CD8-positive, alpha-beta memory T cell (primary cell): ENCODE measurements around the gene EPS8L3. TPM values are rescaled to one million over a fixed set of nuclear protein-coding genes. Genes with fewer than 3 reads are reported as not detected.

Source experiments
- CTCF ChIA-PET: fragments of 350-600 bp; sonication (Branson Sonifier 250); formaldehyde crosslinking; loops from one replicate; lab custom pipeline; 2021; ENCODE audit warnings: antibody characterized with exemption; lab: Charles Lee
- POLR2A ChIA-PET: fragments of 350-600 bp; sonication (Branson Sonifier 250); formaldehyde crosslinking; loops from one replicate; lab custom pipeline; 2021; ENCODE audit warnings: antibody characterized with exemption; lab: Charles Lee
- DNase-seq, 5 donors: peaks; one replicate each; pipeline versions ENCODE4 v3.0.0 to v3.0.0-alpha.2; 2020 to 2022; ENCODE audit warnings: mixed read lengths in 1 of 5
- H3K27ac ChIP-seq: one replicate; pipeline ENCODE4 v1.7.0; 2013; ENCODE audit warnings: low read depth, mild to moderate bottlenecking, low read length, moderate library complexity
- H3K27me3 ChIP-seq: 2 replicates; pipeline ENCODE4 v1.7.0; 2013; ENCODE audit warnings: low read length, mild to moderate bottlenecking; ENCODE audit not compliant: insufficient read depth, poor library complexity, severe bottlenecking
- H3K36me3 ChIP-seq: 2 replicates; pipeline ENCODE4 v1.7.0; 2013; ENCODE audit warnings: mild to moderate bottlenecking, low read length, moderate library complexity; ENCODE audit not compliant: insufficient read depth
- H3K4me1 ChIP-seq: 2 replicates; pipeline ENCODE4 v1.7.0; 2013; ENCODE audit warnings: mild to moderate bottlenecking, low read length, moderate library complexity; ENCODE audit not compliant: insufficient read depth
- H3K4me3 ChIP-seq: 2 replicates; pipeline ENCODE4 v1.7.0; 2013; ENCODE audit warnings: mild to moderate bottlenecking, low read length
- H3K9me3 ChIP-seq: 2 replicates; pipeline ENCODE4 v1.7.0; 2013; ENCODE audit warnings: mild to moderate bottlenecking, low read length
- H3K27ac Mint-ChIP-seq, 8 donors: one replicate each; pipeline ENCODE4 v1.8.0; 2020 to 2021; ENCODE audit warnings: mixed read lengths in 8 of 8, mild to moderate bottlenecking in 6 of 8, inconsistent platforms in 3 of 8, moderate library complexity in 3 of 8
- H3K27me3 Mint-ChIP-seq, 2 donors: one replicate each; pipeline ENCODE4 v1.8.0; 2020 to 2021; ENCODE audit warnings: mixed read lengths in 2 of 2, mild to moderate bottlenecking in 1 of 2, moderate library complexity in 1 of 2
- H3K36me3 Mint-ChIP-seq, 3 donors: one replicate each; pipeline ENCODE4 v1.8.0; 2020 to 2021; ENCODE audit warnings: mixed read lengths in 3 of 3, inconsistent platforms in 1 of 3, mild to moderate bottlenecking in 1 of 3
- H3K4me1 Mint-ChIP-seq, 3 donors: one replicate each; pipeline ENCODE4 v1.8.0; 2020 to 2021; ENCODE audit warnings: mixed read lengths in 3 of 3, inconsistent platforms in 1 of 3, mild to moderate bottlenecking in 1 of 3
- H3K4me3 Mint-ChIP-seq, 7 donors: one replicate each; pipeline ENCODE4 v1.8.0; 2020 to 2021; ENCODE audit warnings: mixed read lengths in 7 of 7, mild to moderate bottlenecking in 6 of 7, moderate library complexity in 4 of 7, inconsistent platforms in 2 of 7
- H3K9me3 Mint-ChIP-seq, 5 donors: one replicate each; pipeline ENCODE4 v1.8.0; 2020 to 2022; ENCODE audit warnings: mixed read lengths in 5 of 5, mild to moderate bottlenecking in 3 of 5, moderate library complexity in 2 of 5, inconsistent platforms in 1 of 5
- polyA plus RNA-seq: library from polyadenylated mRNA; unstranded; fragments of 300-500 nt; fragmentation: Illumina TruSeq; gene quantifications from one replicate; pipeline ENCODE4 v1.2.3, GENCODE V29; 2021
- total RNA-seq, 2 experiments: library from RNA; stranded (reverse); gene quantifications; one replicate each; pipeline ENCODE4 v1.2.3, GENCODE V29; 2021

The EPS8L3 gene
- total and polyA plus RNA-seq, 3 experiments from 2014 or later = not detected

DNA sequence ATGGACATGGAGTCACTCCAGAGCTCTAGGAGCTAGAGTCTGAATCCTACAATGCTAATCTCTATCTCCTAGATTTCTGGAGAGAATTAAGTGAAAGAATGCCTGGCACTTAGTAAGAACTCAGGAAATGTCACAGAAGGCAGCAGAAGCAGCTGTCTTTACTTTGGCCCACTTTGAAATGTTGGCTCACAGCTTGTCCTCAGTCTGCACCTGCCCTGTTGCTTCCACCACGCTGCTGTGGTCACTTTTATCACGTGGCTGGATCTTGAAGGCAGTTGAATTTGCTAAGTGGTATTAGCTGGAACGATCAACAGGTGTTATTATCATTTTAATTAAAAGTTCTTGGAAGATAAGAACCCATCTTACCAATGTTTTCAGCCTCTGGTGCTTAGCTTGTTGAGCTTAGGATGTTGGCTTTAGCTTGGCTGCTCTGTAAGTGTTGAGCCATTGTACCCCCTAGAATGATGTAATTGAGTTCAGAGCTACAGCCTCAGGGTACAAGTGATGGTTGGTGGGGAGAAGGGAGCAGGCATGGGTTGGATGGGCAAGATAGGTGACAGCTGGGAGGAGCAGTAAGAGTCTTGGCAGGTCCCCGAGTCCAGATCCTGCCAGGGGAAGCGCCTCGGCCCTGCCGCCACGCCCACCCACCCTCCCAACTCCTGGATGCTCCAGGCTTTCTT lies 41.9 kb upstream of the EPS8L3 start:
- Histone ChIP-seq H3K4me1 (peaks cover 59% of the 10 kb centered on the region), H3K4me3 (no peak overlapping the region), H3K27me3 (no peaks in the 10 kb centered on the region), H3K36me3 (no peaks in the 10 kb centered on the region), H3K9me3 (no peaks in the 10 kb centered on the region), H3K27ac (no peak overlapping the region)
- Mint-ChIP-seq H3K9me3 (peaks cover 0 to 2% (median 0%) of the 10 kb centered on the region in 5 donors), H3K4me1 (peaks cover 40 to 54% (median 49%) of the 10 kb centered on the region in 3 donors), H3K4me3 (no peak overlapping the region), H3K27ac (no peak overlapping the region), H3K36me3 (no peaks in the 10 kb centered on the region), H3K27me3 (peaks cover under 1 to 8% of the 10 kb centered on the region in 2 donors)
- ChIA-PET POLR2A (no interaction called here), CTCF (interaction anchor here (0.6 to 3.9 kb wide), 3 partner anchors 11 to 179 kb away, joined by 3 to 17 read pairs (median 5); partner anchors contain the start of gene AHCYL1)
- no peak for DNase-seq

DNA sequence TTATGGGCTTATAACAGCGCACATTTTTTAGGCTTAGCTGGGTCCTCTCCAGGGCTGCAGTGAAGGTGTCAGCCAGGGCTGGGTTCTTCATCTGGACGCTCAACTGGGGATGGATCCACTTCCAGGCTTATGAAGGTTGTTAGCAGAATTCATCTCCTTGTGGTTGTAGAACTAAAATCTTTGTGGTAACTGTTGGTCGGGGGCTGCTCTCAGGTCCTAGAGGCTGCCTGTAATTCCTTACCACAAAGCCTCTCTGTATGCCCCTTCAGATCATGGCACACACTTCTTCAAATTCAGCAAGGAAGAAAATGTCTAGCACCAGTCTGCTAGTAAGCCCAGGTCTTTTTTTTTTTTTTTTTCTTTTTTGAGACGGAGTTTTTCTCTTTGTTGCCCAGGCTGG lies 40.9 kb upstream of the EPS8L3 start:
- peaks cover 44 to 59% (median 55%) of the 10 kb centered on the region in 3 donors for H3K4me1 Mint-ChIP-seq
- peak overlapping the region in 1 of 7 donors; percentile 18 for H3K4me3 Mint-ChIP-seq
- no peaks in the 10 kb centered on the region for H3K36me3 ChIP-seq
- CTCF ChIA-PET = interaction anchor here (1.5 to 3.9 kb wide), 2 partner anchors 14 to 180 kb away, joined by 5 to 17 read pairs; partner anchors contain the start of gene AHCYL1
- no peaks in the 10 kb centered on the region for H3K27me3 ChIP-seq
- no peak for DNase-seq
- H3K9me3 Mint-ChIP-seq = peaks cover 0 to 2% (median 0%) of the 10 kb centered on the region in 5 donors
- peak overlapping the region in 2 of 8 donors; percentile 2 to 63 for H3K27ac Mint-ChIP-seq
- H3K4me1 ChIP-seq = peaks cover 67% of the 10 kb centered on the region
- POLR2A ChIA-PET = no interaction called here
- H3K27me3 Mint-ChIP-seq = peaks cover 0 to 8% of the 10 kb centered on the region in 2 donors
- no peak overlapping the region for H3K27ac ChIP-seq
- no peaks in the 10 kb centered on the region for H3K9me3 ChIP-seq
- no peak overlapping the region for H3K4me3 ChIP-seq
- H3K36me3 Mint-ChIP-seq = no peaks in the 10 kb centered on the region

DNA sequence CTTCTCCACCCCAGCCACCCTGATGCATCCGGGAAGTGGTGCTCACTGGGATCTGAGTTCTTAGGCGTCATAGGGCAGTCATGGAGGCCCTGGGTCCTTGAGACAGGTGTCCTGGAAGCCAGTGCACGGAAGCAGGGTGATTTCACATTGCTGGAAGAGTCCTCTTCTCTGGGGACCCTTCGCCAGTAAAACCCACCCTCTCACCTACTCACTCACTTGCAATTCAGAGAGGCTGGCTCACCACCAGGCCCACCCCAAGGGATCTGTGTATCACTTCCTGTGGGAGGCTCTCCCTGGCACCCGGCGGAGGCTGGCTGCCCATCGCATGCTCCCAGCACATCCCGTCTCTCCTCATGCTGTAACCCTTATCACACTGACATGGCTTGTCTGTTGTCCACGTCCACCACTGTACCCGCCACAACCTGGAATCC lies 40.2 kb upstream of the EPS8L3 start:
- Mint-ChIP-seq H3K27ac (peak overlapping the region in 5 of 8 donors; percentile 63 to 92 (median 68)), H3K27me3 (peaks cover 0 to 8% of the 10 kb centered on the region in 2 donors), H3K4me3 (peak overlapping the region in 3 of 7 donors; percentile 29 to 59 (median 46)), H3K4me1 (peaks cover 49 to 64% (median 59%) of the 10 kb centered on the region in 3 donors), H3K36me3 (no peaks in the 10 kb centered on the region), H3K9me3 (peaks cover 0 to 2% (median 0%) of the 10 kb centered on the region in 5 donors)
- H3K36me3 ChIP-seq = no peaks in the 10 kb centered on the region
- no peak overlapping the region for H3K27ac ChIP-seq
- no peak for DNase-seq
- H3K4me1 ChIP-seq = peaks cover 72% of the 10 kb centered on the region
- no peak overlapping the region for H3K4me3 ChIP-seq
- ChIA-PET CTCF (interaction anchor here (1.5 kb wide), 1 partner anchor 181 kb away, joined by 5 read pairs; the partner anchor contains the start of gene AHCYL1), POLR2A (no interaction called here)
- H3K9me3 ChIP-seq = no peaks in the 10 kb centered on the region
- H3K27me3 ChIP-seq = no peaks in the 10 kb centered on the region

- peak overlapping the region; percentile 45 for H3K27ac ChIP-seq
- H3K36me3 Mint-ChIP-seq = no peaks in the 10 kb centered on the region
- peaks cover 53 to 66% (median 63%) of the 10 kb centered on the region in 3 donors for H3K4me1 Mint-ChIP-seq
- peaks cover 76% of the 10 kb centered on the region for H3K4me1 ChIP-seq
- ChIA-PET CTCF (interaction anchor here (2.7 to 4.2 kb wide), 2 partner anchors 11 to 181 kb away, joined by 20 to 34 read pairs; partner anchors contain the start of gene AHCYL1), POLR2A (interaction anchor here (1.6 kb wide), 1 partner anchor 12 kb away, joined by 8 read pairs; no protein-coding TSS in a partner anchor)
- peak overlapping the region; percentile 6 to 85 (median 77) for H3K4me3 Mint-ChIP-seq
- peaks cover 0 to 2% (median 0%) of the 10 kb centered on the region in 5 donors for H3K9me3 Mint-ChIP-seq
- H3K36me3 ChIP-seq = no peaks in the 10 kb centered on the region
- H3K27ac Mint-ChIP-seq = peak overlapping the region; percentile 49 to 97 (median 89)
- peak overlapping the region; percentile 48 for H3K4me3 ChIP-seq
- H3K9me3 ChIP-seq = no peaks in the 10 kb centered on the region
- no peak for DNase-seq
- peaks cover 0 to 8% of the 10 kb centered on the region in 2 donors for H3K27me3 Mint-ChIP-seq
- no peaks in the 10 kb centered on the region for H3K27me3 ChIP-seq
These were observed 39.3 kb upstream of the EPS8L3 start for GRCh38 chr1:109802901-109803561.

GRCh38 chr1:109802136-109802900 lies 38.6 kb upstream of the EPS8L3 start:
- CTCF ChIA-PET = interaction anchor here (0.8 to 4.2 kb wide), 6 partner anchors 10 to 182 kb away, joined by 3 to 34 read pairs (median 4); partner anchors contain the start of gene AHCYL1

GRCh38 chr1:109801791-109802135 lies 38.0 kb upstream of the EPS8L3 start:
- Histone ChIP-seq H3K27ac (peak overlapping the region; percentile 28), H3K27me3 (no peaks in the 10 kb centered on the region), H3K4me3 (peak overlapping the region; percentile 47), H3K9me3 (no peaks in the 10 kb centered on the region), H3K36me3 (no peaks in the 10 kb centered on the region), H3K4me1 (peaks cover 77% of the 10 kb centered on the region)
- Mint-ChIP-seq H3K9me3 (peaks cover 0 to 1% (median 0%) of the 10 kb centered on the region in 5 donors), H3K27ac (peak overlapping the region; percentile 49 to 97 (median 89)), H3K4me3 (peak overlapping the region; percentile 6 to 85 (median 77)), H3K4me1 (peaks cover 62 to 71% (median 70%) of the 10 kb centered on the region in 3 donors), H3K27me3 (peaks cover 0 to 4% of the 10 kb centered on the region in 2 donors), H3K36me3 (no peaks in the 10 kb centered on the region)
- POLR2A ChIA-PET = interaction anchor here (0.6 to 1.6 kb wide), 2 partner anchors 11 to 595 kb away, joined by 3 to 8 read pairs; no protein-coding TSS in a partner anchor
- CTCF ChIA-PET = interaction anchor here (0.8 to 4.2 kb wide), 6 partner anchors 10 to 183 kb away, joined by 3 to 34 read pairs (median 4); partner anchors contain the start of gene AHCYL1
- no peak for DNase-seq

More at GRCh38 chr1:109802136-109802900, 38.6 kb upstream of the EPS8L3 start:
- Histone ChIP-seq H3K27me3 (no peaks in the 10 kb centered on the region), H3K36me3 (no peaks in the 10 kb centered on the region), H3K4me3 (peak overlapping the region; percentile 48), H3K27ac (peak overlapping the region; percentile 45), H3K4me1 (peaks cover 77% of the 10 kb centered on the region), H3K9me3 (no peaks in the 10 kb centered on the region)
- Mint-ChIP-seq H3K4me3 (peak overlapping the region; percentile 6 to 85 (median 77)), H3K36me3 (no peaks in the 10 kb centered on the region), H3K4me1 (peaks cover 57 to 70% (median 67%) of the 10 kb centered on the region in 3 donors), H3K27ac (peak overlapping the region; percentile 49 to 97 (median 89)), H3K9me3 (peaks cover 0 to 2% (median 0%) of the 10 kb centered on the region in 5 donors), H3K27me3 (peaks cover 0 to 4% of the 10 kb centered on the region in 2 donors)
- POLR2A ChIA-PET = interaction anchor here (1.6 kb wide), 1 partner anchor 12 kb away, joined by 8 read pairs; no protein-coding TSS in a partner anchor
- peak; percentile 19 to 82 (median 79) for DNase-seq

- peaks cover 66 to 79% (median 74%) of the 10 kb centered on the region in 3 donors for H3K4me1 Mint-ChIP-seq
- H3K36me3 Mint-ChIP-seq = no peaks in the 10 kb centered on the region
- H3K27me3 Mint-ChIP-seq = peaks cover 0 to 3% of the 10 kb centered on the region in 2 donors
- CTCF ChIA-PET = interaction anchor here (0.8 to 4.2 kb wide), 3 partner anchors 8 to 23 kb away, joined by 4 to 34 read pairs (median 5); no protein-coding TSS in a partner anchor
- DNase-seq = no peak
- H3K4me3 ChIP-seq = no peak overlapping the region
- H3K9me3 Mint-ChIP-seq = no peaks in the 10 kb centered on the region
- peak overlapping the region in 1 of 8 donors; percentile 46 for H3K27ac Mint-ChIP-seq
- no peaks in the 10 kb centered on the region for H3K27me3 ChIP-seq
- H3K27ac ChIP-seq = no peak overlapping the region
- H3K4me1 ChIP-seq = peaks cover 77% of the 10 kb centered on the region
- POLR2A ChIA-PET = no interaction called here
- no peaks in the 10 kb centered on the region for H3K9me3 ChIP-seq
- H3K36me3 ChIP-seq = no peaks in the 10 kb centered on the region
- no peak overlapping the region for H3K4me3 Mint-ChIP-seq
These were observed 36.6 kb upstream of the EPS8L3 start for GRCh38 chr1:109800291-109800690.
